GM18505 (cell line): ENCODE results near the gene IST1.
"Not testable (repeated sequence)": the region's sequence is repeated elsewhere in the genome, so short reads cannot be mapped to it uniquely, and the experiment has no call there.

ENCODE experiments used
- ATAC-seq: cut with Tn5 transposase; IDR thresholded peaks from one replicate; pipeline ENCODE4 v1.9.1; 2021; ENCODE audit not compliant: unreplicated experiment
- POLR2A ChIP-seq: IDR thresholded peaks from 4 replicates; pipeline ENCODE4 v1.6.1; 2011; ENCODE audit warnings: borderline replicate concordance; ENCODE audit not compliant: insufficient read depth, insufficient read length; ENCODE audit errors: extremely low read depth

The IST1 gene

DNA sequence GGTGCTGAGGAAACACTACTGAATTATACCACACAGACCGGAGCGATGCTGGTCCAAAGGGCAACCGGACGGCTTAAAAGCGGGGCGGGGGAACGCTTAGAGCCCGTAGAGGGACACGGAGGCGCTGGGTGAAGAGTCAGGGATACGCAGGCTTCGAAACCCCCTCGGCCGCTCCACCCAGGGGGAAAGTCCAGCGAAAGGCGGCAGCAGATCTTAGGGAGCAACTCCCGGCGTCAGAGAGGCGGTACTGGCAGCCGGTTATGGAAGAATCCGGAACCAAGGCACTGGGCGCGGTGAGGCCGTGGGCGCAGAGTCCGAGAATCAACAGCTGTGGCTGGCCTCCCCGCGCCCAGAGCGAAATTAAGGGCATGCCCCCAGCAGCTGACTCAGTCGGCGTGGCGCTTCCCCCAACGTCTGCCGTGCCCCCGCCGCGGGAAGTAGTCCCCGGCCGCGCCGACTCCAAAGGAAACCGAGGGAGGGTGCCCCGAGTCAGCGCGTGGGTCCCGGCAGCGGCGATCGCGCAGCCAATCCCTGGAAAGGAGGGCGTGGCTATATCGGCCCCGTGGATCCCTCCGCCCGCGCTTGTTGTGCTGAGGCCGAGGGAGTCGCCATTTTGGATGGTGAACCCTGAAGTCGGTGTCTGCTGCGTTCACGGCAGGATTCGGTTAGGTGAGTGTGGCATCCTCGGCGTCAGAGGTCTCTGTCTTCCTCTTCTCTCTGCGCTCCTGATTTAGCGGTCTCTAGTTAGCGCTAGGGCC, at the start of gene IST1:
Gene IST1 (plus strand): TSS at position 611 of the 758 bp plus-strand sequence. CDS start 20,110 bp downstream, outside the sequence.
- TF ChIP-seq POLR2A: peak; percentile 86
- peak; percentile 83 for ATAC-seq

DNA sequence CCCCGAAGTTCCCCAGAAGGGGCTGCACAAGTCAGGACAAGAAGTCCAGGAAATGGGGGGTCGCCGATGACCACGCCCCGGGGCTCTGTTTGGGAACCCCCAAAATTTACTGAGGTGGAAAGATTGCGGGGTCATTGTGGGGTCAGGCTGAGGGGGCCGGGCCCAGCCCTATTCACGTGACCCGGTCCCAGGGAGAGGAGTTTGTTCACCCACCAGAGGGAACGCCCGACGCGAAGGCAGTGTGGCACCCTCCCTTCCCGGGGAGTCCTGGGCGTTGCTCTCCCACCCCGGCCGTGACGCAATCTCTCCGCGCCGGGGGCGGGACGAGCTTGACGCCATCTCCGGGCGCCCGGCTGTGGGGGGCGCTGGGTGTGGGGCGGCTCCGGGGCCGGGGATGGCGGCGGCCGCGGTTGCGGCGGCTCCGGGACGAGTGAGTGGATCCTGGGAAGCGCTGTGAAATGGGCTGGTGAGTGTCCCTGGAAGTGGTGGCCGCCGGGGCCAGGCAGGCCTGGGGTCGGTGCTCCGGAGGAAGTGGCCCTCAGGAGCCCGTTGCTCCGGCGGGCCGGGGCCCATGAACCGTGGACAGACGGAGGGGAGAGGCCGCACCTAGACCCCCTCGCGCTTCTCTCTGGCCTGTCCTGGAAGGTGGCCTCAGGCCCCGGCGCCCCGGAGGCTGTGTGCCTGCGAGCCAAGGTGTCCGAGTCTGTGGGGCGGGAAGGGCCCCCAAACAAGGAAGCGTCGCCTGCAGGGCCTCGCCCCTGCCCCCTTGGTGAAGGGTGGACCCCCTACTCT, 49.5 kb upstream of the IST1 start, which contains the start of gene ATXN1L:
Gene ATXN1L (plus strand): TSS at position 338 of the 792 bp plus-strand sequence. CDS start 3,765 bp downstream, outside the sequence.
- peak; percentile 77 for ATAC-seq
- TF ChIP-seq POLR2A: peak; percentile 82

DNA sequence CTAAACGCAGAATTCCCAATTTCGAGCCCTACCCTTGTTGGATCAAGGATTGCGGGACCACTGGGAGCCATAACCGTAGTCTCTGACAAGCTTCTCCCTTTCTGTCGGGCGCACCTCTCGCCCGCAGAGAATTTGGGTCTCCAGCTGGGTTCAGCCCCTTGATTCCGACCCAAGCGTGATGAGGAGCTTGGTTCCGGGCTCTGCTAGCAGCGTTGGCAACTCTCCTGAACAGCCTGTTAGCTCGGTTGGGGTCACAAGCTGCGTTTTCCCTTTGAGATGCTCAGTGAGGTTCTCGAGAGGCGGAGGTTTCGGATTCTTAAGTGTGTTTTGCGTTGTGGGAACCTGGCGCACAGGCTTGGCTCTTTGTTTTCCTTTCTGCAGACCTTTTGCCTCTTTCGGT, 48.9 kb upstream of the IST1 start:
- no peak for ATAC-seq
- TF ChIP-seq POLR2A: no peak

DNA sequence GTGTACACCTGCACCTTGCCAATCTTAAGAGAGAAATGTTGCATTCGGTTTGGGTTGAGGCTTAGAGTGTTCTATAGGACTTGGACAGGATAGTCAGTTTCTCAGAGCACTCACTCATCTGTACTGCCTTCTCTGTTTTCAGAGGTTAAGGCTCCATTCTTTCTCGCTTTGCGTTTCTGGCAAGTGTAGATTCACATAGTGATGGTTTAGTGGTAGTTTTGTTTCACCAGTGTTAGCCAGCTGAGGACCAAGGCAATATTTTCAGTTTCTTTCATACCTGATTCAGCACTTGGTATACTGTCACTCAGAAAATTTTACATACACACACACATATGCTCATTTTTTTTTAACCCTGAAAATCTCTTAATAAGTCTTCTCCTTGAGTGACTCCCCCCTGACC, 48.2 kb upstream of the IST1 start:
- no peak for TF ChIP-seq POLR2A
- ATAC-seq: no peak

DNA sequence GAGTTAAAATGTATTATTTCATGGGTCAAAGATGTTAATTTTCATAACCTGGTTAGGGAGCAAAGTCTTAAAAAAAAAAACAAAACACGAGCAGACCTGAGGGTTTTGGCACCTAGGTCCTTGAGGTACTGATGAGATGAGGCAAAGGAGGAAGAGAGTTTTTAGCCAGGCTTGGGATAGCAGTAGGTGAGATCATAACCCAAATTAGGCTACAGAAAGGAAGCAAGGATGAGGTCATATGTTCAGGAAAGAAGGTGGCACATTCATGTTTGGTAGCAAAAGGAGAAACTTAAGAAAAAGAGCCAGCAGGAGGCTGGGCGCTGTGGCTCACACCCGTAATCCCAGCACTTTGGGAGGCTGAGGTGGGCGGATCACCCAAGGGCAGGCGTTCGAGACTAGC, 46.7 kb upstream of the IST1 start:
- no peak for TF ChIP-seq POLR2A
- no peak for ATAC-seq

DNA sequence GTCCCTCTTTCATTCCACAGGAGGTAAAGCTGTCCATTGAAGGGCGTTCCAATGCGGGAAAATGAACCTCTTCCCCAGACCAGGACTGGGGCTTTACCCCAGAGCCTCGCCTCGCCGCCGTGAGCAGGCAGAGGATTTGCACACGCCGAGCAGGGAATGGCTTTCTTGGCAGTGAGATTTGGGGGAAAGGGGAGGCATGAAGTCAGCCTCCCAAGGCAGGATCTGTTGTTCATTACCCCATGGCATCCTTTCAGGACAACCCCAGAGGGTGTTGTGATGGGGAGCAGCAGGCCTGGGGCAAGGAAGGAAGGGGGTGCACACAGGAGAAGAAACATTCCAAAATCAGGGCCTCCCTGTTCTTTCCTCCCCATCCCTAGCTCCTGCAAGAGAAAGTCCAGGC, 43.6 kb upstream of the IST1 start:
- no peak for TF ChIP-seq POLR2A
- ATAC-seq: no peak

DNA sequence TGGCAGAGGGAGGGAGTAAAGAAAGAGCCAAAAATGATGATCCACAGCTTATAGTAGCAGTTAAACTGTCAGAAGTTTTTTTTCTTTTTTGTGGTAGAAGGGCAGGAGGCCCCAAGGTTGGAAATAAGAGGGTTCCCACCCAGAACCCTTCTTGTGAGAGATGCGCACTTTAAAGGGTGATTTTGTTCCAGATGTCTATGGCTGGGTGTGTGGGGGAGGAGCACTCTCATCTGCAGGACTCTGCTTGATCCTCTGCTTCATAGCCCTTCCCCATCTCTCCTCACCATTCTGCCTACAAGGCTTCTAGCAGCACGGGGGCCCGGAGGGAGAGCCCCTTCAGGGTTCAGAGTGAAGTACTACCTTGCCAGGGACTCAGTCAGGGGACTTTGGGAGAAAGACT, 43.2 kb upstream of the IST1 start:
- no peak for TF ChIP-seq POLR2A
- ATAC-seq: no peak

DNA sequence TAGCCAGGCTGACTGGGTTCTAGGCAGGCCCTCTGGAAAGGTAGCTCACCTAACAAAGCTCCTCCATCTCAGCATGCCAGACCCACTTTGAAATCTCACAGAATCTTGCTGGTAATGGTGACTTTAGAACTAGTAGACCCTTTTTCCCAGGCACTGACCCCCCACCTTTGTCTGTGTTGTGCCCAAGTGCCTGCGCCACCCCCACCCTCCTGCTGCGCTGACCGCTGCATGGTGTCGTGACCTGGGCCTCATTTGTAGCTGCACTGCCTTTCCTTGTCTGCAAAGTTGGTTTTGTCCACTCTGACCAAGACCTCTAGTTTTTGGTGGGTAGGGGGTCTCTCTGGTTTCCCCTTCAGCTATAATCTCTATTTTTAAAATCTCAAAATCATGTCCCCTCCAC, 42.8 kb upstream of the IST1 start:
- no peak for TF ChIP-seq POLR2A
- ATAC-seq: no peak

DNA sequence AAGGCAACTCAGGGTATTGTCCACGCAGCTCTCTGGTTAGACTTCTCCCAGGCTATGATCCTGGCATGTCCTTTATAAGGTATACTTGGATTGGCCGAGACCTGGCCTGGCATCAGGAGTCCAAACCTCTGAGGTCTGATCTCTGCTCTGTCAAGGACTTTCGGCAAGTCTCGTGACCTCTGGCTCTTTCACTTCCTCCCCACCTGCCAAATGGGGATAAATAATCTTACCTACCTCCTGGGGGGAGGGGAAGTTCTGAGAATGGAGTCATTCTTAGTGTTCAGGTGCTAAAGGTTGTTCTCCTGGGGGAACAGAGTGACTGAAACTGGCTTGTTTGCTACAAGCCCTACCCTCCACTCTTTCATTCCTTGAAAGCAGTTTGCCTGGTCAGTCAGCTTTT, 41.9 kb upstream of the IST1 start:
- no peak for TF ChIP-seq POLR2A
- ATAC-seq: peak; percentile 61

DNA sequence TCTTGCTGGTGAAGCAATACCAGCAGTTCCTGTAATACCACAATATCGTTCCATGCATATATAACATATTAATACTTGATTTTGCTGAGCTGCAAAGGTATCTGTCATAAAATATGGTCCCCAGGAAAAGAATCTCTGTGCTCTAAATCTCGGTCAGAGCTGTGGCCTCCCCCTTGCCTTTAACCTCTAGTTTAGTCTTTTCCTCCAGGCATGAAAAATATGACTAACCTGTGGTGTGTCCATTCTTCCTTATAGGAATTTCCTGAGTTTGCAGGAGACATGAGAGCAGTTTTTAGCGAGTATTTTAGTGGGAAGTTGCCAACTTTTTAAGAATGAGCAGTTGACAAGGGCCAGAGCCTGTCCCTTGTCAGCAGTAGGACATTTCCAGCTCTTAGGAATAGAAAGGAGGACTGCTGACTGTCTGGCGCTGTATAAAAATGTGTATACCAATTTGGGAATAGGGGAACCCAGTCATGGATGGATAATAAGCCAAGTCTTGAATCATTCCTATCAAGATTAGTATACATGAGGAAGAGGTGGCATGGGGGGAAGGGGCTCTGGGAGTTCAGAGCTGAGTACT, 40.9 kb upstream of the IST1 start:
- ATAC-seq: no peak
- TF ChIP-seq POLR2A: no peak

DNA sequence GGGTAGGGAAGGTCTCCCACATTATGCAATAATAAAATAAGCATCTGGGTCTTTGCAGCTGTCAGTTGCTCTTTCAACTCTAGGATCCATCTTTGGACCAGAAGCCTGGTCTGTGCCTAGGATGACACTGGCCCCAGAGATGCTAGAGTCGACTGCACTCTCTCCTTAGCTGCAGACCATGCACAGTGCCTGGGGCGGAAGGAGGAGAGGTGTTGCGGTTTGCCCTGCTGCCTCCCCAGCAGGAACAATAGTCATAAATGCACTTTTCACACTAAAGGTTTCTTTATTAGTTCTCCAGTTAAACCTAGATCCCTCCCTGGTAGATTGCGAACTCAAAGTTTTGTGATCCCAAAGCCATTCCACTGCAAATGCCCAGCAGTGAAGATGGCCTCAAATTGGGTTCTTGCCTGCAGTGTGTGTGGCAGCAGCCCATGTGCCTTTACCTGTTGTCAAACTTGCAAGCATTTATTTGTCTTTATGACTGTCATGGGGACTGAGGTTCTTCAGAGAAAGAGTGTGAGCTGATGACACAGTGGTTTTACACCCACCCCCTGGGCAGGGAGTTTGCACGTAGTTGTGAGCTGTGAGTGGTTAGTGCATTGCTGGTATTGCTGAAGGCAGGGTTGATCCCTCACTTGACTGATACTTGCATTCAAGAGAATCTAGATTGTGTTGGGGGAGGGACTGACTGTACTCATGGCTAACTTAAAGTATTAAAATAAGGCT, 39.2 kb upstream of the IST1 start:
- ATAC-seq: no peak
- no peak for TF ChIP-seq POLR2A

DNA sequence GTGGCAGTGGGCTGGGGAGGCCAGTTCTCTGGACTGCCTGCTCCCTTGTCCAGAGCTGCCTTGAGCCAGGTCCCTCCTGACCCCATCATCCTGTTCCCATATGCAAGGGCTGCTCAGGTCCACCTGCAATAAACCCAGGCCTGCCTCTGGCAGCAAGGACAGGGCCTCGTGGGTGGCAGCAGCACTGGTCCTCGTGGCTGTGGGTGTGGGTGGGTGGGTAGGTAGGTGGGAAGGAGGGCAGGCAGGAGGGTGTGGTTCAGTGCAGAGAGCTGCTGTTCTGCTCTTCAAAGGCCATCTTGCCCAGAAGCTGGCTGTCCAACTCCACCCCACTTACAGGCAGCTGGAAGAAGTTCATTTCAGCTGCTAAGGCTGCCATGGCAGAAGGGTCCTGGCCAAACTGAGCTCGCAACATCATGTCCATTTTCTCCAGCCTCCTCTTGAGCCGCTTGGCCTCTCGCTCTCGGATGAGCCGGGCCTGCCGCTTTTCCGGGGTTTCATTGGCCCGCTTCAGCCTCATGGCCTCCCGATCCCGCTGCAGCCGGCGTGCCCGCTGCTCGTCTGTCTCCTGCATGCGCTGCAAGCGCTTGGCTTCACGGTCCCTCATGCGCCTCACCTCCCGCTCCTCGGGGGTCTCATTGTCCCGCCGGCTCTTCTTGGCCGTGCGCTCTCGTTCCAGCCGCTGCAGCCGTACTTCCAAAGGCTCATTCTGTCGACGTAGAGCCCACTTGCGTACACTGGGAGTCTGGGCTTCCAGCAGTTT, 35.4 kb upstream of the IST1 start:
- ATAC-seq: no peak

DNA sequence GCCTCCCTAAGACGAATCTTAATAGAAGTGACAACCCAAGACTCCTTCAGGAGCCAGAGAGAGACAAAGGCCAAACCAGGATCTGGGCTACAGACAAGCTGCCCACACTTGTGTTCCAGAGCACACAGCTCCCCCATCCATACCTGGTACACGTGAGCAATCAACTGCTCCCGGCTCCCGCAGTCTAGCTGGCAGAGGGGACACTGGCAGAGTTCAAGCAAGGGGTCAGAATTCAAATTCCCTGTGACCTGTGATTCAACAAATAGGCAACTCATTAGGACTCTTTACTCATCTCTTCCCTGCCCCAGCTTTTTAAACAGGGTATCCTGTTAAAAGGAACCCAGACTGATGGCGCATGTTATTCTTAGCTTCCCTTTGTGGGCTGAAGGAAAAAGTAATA, 31.3 kb upstream of the IST1 start:
- no peak for ATAC-seq
- TF ChIP-seq POLR2A: no peak

More for the DNA sequence above, 35.4 kb upstream of the IST1 start:
- TF ChIP-seq POLR2A: no peak

DNA sequence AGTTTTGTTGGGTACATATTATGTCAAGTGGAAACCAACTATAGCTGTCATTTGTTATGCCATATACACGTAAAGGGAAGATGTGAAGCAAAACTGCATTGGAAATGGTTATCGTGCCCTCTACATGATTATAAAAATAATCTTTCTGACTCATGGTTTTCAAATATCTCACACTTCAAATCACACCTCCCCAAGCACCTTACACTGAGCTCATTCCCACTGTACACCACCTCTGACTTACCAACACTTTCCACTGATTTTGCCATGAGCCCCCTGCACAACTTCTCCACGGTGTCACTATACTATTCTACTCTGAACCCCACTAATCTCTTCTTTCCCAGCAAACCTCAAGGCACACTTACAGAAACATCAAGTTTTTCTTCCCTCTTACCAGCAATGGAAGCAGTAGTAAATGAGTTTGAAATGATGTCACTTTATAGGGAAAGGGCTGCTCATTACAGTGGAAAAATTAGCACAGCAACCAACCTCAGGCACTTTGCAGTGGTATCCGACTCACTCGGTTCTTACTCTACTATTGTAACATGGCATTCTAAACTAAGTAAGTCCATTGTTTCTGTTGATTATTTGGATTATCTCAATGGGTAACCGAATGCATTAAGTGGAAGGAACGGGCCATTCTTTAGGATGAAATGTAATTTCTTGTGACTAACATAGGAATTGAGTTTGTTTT, 30.0 kb upstream of the IST1 start:
- no peak for TF ChIP-seq POLR2A
- ATAC-seq: no peak

DNA sequence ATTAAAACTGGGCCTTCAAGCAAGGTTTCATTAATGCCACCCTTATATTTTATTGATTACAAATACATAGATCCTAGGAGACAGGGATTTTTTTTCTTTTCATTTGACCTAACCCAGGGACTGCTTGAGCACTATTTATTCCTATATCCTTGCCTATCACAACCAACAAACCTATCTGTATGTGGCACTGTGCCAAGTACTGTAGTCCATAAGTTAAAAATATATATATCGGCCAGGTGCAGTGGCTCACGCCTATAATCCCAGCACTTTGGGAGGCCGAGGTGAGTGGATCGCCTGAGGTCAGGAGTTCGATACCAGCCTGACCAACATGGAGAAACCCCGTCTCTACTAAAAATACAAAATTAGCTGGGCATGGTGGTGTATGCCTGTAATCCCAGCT, 28.2 kb upstream of the IST1 start:
- ATAC-seq: not testable (repeated sequence)
